ENCODE data around the gene NRN1.

GRCh38 chr6:5979650-5980420 lies 26.9 kb downstream of the NRN1 start:
- no peak for TF ChIP-seq POLR2A (IDR thresholded peaks at IDR 0.05)
- TF ChIP-seq, protein P1, sequence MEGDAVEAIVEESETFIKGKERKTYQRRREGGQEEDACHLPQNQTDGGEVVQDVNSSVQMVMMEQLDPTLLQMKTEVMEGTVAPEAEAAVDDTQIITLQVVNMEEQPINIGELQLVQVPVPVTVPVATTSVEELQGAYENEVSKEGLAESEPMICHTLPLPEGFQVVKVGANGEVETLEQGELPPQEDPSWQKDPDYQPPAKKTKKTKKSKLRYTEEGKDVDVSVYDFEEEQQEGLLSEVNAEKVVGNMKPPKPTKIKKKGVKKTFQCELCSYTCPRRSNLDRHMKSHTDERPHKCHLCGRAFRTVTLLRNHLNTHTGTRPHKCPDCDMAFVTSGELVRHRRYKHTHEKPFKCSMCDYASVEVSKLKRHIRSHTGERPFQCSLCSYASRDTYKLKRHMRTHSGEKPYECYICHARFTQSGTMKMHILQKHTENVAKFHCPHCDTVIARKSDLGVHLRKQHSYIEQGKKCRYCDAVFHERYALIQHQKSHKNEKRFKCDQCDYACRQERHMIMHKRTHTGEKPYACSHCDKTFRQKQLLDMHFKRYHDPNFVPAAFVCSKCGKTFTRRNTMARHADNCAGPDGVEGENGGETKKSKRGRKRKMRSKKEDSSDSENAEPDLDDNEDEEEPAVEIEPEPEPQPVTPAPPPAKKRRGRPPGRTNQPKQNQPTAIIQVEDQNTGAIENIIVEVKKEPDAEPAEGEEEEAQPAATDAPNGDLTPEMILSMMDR (IDR thresholded peaks at IDR 0.05): no peak

Measured in lower leg skin (tissue), 3 donors.